Measurements from ENCODE around the gene PLEKHG4B. TPM values are rescaled to one million over a fixed set of nuclear protein-coding genes. Genes with fewer than 3 reads are reported as not detected.
"Not testable (repeated sequence)": the region's sequence is repeated elsewhere in the genome, so short reads cannot be mapped to it uniquely, and the experiment has no call there.

PLEKHG4B gene
- total RNA-seq, 1 donor = under 0.01 TPM

DNA sequence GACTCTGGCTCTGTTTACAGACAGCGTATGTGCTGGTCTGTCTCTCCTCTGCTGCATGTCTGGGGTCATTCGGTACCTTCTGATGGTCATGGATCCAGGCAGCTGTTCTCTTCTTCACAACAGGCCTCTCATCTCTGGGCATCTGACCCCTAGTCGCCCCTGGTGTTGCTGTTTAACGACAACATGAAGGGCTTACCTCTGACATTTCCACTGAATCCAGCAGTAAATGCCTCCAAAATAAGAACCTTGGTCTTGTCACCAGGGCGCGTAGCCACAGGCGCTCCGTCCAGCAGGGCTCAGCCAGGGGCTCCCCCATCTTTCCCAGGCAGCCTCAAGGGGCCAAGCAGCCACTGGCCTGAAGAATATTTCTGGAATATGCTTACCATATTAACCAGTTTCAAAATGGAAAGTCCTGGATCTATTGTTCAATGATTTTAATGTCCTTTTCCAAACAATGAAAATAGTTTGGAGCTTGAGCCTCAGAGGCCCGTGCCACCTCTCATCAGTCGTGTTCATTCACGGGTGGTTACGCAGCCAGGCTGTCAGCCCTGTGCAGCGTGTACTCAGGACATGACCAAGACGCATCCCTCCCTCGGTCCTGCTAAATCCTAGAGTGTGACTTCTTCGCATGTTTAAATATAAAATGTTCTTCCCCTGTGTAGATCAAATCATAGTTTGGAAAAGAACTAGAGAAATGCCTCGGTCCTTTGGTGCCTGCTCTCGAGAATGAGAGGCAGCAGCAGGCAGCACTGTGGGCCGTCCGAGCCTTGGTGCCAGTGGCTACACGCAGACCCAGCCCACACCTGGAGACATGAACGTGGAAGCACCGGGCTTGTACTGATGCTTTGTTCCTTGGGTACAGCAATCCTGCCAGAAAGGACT is 69.2 kb downstream of the PLEKHG4B start:
- no peak overlapping the region for H3K4me3 ChIP-seq (ENCODE audit: low read length)
- H3K4me1 ChIP-seq (ENCODE audit: insufficient read depth, low read length) = no peaks in the 10 kb centered on the region
- H3K27me3 ChIP-seq (ENCODE audit: insufficient read depth, low read length) = no peaks in the 10 kb centered on the region
- H3K9me3 ChIP-seq (ENCODE audit: low read depth, low read length) = no peaks in the 10 kb centered on the region

DNA sequence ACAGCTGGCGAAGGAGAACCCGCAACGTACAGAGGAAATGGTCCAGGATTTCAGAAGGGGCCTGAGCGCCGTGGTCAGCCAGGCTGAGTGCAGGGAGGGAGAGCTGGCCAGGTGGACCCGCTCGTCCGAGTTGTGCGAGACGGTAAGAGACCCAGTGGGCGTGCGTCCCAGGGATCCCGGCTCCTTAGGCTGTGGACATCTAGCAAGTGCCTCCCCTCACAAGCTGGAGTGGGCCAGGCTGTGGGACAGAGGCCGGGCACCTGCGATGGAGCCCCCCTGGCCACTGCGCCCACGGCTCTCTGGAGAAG is 69.8 kb downstream of the PLEKHG4B start:
- Histone ChIP-seq H3K9me3 (ENCODE audit: low read depth, low read length) (no peaks in the 10 kb centered on the region), H3K4me1 (ENCODE audit: insufficient read depth, low read length) (no peaks in the 10 kb centered on the region), H3K27me3 (ENCODE audit: insufficient read depth, low read length) (no peaks in the 10 kb centered on the region), H3K4me3 (ENCODE audit: low read length) (no peak overlapping the region)

DNA sequence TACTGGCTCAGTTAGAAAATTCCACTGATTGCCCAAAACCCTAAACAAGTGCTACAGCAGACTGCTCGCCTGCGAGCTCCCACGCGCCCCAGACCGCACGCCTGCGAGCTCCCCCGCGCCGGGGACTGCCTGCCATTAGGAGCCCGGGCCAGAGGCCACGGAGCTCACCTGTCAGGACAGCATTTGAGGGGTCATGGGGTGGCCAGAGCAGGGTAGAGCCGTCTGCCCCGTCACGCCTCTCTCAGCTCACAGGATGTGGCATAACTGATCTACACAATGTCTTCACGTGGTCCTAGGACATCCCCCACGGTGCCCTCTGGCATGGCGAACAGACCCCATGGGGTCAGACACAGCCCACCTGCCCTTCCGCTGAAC is 70.2 kb downstream of the PLEKHG4B start:
- Histone ChIP-seq H3K9me3 (ENCODE audit: low read depth, low read length) (no peaks in the 10 kb centered on the region), H3K4me1 (ENCODE audit: insufficient read depth, low read length) (no peaks in the 10 kb centered on the region), H3K27me3 (ENCODE audit: insufficient read depth, low read length) (no peaks in the 10 kb centered on the region), H3K4me3 (ENCODE audit: low read length) (no peak overlapping the region)

DNA sequence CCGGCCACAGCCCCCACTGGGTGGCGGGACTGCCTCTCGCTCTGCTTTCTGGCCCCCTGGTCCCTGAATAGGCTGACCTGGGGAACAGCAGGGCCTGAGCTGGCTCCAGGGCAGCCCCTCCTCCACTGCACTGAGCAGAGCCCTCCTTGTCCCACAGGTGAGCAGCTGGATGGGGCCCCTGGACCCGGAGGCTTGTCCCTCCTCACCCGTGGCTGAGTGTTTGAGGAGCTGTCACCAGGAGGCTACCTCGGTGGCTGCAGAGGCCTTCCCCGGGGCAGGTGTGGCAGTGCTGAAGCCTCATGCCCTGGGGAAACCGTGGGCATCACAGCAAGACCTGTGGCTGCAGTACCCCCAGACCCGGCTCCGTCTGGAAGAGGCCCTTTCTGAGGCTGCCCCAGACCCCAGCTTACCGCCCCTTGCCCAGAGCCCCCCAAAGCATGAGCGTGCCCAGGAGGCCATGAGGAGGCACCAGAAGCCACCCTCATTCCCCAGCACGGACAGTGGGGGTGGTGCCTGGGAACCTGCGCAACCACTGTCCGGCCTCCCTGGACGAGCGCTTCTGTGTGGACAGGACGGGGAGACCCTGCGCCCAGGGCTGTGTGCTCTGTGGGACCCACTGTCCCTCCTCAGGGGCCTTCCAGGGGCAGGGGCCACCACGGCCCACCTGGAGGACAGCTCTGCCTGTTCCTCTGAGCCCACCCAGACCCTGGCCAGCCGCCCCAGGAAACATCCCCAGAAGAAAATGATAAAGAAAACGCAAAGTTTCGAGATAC is 70.8 kb downstream of the PLEKHG4B start:
- H3K4me1 ChIP-seq (ENCODE audit: insufficient read depth, low read length) = no peaks in the 10 kb centered on the region
- no peaks in the 10 kb centered on the region for H3K27me3 ChIP-seq (ENCODE audit: insufficient read depth, low read length)
- no peaks in the 10 kb centered on the region for H3K9me3 ChIP-seq (ENCODE audit: low read depth, low read length)
- H3K4me3 ChIP-seq (ENCODE audit: low read length) = no peak overlapping the region

DNA sequence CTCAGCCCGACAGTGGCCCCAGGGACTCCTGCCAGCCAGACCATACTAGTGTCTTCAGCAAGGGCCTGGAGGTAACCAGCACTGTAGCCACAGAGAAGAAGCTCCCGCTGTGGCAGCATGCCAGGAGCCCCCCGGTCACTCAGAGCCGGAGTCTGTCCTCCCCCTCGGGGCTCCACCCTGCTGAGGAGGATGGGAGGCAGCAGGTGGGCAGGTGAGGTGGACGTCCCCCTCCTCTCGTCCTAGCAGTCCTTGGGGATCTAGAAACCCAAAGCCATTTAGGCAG is 71.3 kb downstream of the PLEKHG4B start:
- H3K4me3 ChIP-seq (ENCODE audit: low read length) = no peak overlapping the region
- no peaks in the 10 kb centered on the region for H3K9me3 ChIP-seq (ENCODE audit: low read depth, low read length)
- H3K27me3 ChIP-seq (ENCODE audit: insufficient read depth, low read length) = no peaks in the 10 kb centered on the region
- H3K4me1 ChIP-seq (ENCODE audit: insufficient read depth, low read length) = no peaks in the 10 kb centered on the region

DNA sequence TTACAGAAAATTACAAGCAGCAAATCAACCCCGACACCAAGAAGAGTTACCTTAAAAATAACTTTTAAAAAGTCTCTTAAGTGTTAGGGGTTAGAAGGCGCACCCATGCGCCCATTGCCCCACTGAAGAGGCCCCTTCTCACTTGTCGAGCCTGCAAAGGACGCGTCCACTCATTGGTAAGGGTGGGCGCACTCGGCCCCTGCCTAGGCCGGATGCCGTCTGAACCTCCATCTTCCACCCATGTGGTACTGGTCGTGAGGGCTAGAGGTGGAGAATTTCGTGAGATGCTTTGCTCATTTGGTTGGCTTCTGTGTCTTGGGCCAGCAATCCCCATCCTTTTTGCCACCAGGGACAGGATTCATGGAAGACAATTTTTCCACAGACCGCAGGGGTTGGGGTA is 71.9 kb downstream of the PLEKHG4B start:
- no peak overlapping the region for H3K4me3 ChIP-seq (ENCODE audit: low read length)
- H3K4me1 ChIP-seq (ENCODE audit: insufficient read depth, low read length) = no peaks in the 10 kb centered on the region
- H3K27me3 ChIP-seq (ENCODE audit: insufficient read depth, low read length) = no peaks in the 10 kb centered on the region
- no peaks in the 10 kb centered on the region for H3K9me3 ChIP-seq (ENCODE audit: low read depth, low read length)

DNA sequence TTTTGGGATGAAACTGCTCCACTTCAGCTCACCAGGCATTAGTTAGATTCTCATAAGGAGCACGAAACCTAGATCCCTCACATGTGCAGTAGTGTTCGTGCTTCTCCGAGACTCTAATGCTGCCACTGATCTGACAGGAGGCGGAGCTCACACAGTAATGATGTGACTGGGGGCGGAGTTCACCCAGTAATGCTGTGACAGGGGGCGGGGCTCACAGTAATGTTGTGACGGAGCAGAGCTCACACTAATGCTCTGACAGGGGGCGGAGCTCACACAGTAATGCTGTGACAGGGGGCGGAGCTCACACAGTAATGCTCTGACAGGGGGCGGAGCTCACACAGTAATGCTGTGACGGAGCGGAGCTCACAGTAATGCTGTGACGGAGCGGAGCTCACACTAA is 72.3 kb downstream of the PLEKHG4B start:
- Histone ChIP-seq H3K4me3 (ENCODE audit: low read length) (no peak overlapping the region), H3K9me3 (ENCODE audit: low read depth, low read length) (no peaks in the 10 kb centered on the region), H3K27me3 (ENCODE audit: insufficient read depth, low read length) (no peaks in the 10 kb centered on the region), H3K4me1 (ENCODE audit: insufficient read depth, low read length) (no peaks in the 10 kb centered on the region)

DNA sequence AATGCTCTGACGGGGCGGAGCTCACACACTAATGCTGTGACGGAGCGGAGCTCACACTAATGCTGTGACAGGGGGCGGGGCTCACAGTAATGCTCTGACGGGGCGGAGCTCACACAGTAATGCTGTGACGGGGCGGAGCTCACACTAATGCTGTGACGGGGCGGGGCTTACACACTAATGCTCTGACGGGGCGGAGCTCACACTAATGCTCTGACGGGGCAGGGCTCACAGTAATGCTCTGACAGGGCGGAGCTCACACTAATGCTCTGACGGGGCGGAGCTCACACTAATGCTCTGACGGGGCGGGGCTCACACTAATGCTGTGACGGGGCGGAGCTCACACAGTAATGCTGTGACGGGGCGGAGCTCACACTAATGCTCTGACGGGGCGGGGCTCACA is 72.8 kb downstream of the PLEKHG4B start:
- H3K9me3 ChIP-seq (ENCODE audit: low read depth, low read length); H3K4me1 ChIP-seq (ENCODE audit: insufficient read depth, low read length); H3K4me3 ChIP-seq (ENCODE audit: low read length); H3K27me3 ChIP-seq (ENCODE audit: insufficient read depth, low read length): not testable (repeated sequence)

DNA sequence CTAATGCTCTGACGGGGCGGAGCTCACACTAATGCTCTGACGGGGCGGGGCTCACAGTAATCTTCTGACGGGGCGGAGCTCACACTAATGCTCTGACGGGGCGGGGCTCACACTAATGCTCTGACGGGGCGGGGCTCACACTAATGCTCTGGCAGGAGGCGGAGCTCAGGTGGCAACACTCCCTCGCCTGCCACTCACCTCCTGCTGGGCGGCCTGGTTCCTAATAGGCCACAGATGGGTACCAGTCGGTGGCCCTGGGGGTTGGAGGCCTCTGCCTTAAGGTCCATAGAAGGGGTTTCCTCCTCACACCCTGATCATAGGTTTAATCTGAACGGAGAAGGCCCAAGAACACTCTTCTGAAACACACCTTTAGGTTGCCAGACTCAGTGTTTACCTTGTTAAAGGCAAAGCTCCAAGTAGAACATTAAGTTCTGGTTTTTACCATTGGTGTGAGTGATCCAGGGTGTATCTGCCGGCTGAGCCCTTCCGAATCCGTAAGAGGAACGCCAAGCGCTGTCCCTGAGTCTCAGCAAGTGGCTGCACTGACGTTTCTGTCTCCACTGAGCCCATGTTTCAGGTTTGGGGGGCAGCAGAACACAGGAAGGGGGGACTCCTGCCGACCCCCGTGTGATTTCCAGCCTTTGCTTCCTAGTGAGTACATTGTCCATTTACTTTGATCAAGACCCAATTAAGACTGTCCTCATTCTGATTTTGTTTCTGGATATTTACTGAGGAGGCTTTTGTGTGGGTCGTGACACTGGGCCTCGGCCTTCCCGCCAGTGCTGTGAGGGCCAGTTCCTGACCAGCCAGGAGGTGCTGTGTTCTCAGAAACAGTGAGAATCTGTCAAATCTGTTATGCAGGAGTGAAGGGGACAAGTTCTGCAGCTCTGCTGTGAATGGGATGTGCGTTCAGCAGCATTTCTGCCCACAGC is 74.7 kb downstream of the PLEKHG4B start:
- H3K4me3 ChIP-seq (ENCODE audit: low read length) = no peak overlapping the region
- H3K4me1 ChIP-seq (ENCODE audit: insufficient read depth, low read length) = no peaks in the 10 kb centered on the region
- H3K9me3 ChIP-seq (ENCODE audit: low read depth, low read length) = no peaks in the 10 kb centered on the region
- no peaks in the 10 kb centered on the region for H3K27me3 ChIP-seq (ENCODE audit: insufficient read depth, low read length)

DNA sequence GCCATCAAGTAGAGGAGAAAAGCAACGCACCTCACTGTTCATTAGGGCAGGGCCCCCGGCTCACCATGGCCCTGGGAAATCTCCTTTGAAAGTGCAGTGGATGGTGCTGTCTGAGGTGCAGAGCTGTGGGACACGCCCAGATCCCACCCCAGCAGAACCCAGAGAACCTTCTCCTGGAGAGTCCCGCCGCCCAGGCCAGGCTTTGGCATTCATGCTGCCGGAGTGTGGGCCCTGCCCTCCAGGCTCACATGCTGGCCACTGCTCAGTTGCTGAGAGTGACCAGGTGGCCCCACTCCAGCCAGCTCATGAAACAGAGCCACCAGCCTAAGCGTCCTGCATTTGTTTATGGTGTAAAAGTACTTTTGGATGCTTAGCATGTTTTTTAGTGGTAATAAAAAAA is 75.5 kb downstream of the PLEKHG4B start:
- H3K9me3 ChIP-seq (ENCODE audit: low read depth, low read length) = no peaks in the 10 kb centered on the region
- H3K4me1 ChIP-seq (ENCODE audit: insufficient read depth, low read length) = no peaks in the 10 kb centered on the region
- H3K4me3 ChIP-seq (ENCODE audit: low read length) = no peak overlapping the region

DNA sequence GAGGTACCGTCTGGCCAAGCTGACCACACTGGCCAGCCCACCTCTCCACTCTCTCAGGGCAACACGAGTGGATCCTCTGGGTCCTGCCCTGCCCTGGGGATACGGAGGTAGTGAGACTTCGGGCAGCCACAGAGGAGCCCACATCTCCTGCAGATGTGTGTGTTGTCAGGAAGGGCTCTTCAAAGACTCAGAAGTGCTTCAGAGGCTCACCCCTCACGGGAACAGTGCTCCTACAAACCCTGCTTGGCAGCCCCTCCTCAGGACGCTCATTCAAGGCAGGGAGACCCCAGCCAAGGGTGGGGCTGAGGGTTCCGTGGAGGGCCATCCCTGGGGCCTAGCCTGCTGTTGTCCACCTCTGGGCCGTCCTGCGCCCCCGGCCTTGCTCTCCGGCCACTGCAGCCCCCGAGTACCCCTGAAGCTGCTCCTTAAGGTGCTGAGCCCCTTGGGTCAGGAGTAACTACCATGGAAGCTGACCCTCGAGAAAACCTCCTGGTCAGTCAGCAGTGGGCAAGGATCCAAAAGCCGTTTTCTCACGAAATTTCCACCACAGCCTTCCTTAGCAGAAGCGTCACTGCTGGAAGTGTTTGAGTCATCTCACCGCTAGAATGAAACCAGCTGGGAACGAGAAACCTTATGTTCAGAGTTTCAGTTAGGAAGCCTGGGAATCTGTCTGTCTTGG is 76.2 kb downstream of the PLEKHG4B start:
- Histone ChIP-seq H3K9me3 (ENCODE audit: low read depth, low read length) (no peaks in the 10 kb centered on the region), H3K4me3 (ENCODE audit: low read length) (no peak overlapping the region), H3K27me3 (ENCODE audit: insufficient read depth, low read length) (no peaks in the 10 kb centered on the region), H3K4me1 (ENCODE audit: insufficient read depth, low read length) (no peaks in the 10 kb centered on the region)

More for the DNA sequence above, 75.5 kb downstream of the PLEKHG4B start:
- no peaks in the 10 kb centered on the region for H3K27me3 ChIP-seq (ENCODE audit: insufficient read depth, low read length)

DNA sequence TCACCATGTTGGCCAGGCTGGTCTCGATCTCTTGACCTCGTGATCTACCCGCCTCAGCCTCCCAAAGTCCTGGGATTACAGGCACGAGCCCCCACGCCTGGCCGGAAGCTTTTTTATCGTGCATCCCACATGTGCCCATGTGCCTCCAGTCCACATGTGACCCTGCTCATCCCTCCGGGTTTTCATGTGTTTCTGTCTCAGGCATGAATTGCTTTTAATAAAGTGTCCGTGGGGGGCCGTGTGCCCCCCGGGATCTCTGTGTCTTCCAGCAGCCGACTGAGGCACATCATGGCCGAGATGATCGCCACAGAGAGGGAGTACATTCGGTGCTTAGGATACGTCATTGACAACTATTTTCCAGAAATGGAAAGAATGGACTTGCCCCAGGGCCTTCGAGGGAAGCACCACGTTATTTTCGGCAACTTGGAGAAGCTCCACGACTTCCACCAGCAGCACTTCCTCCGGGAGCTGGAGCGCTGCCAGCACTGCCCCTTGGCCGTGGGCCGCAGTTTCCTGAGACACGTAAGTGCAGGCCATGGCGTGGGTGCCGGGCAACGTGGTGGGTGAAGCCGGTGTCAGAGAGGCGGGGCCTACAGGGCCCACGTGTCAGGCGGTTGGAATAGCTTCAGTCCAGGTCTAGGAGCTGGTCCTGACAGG is 77.2 kb downstream of the PLEKHG4B start:
- H3K27me3 ChIP-seq (ENCODE audit: insufficient read depth, low read length) = no peaks in the 10 kb centered on the region
- H3K9me3 ChIP-seq (ENCODE audit: low read depth, low read length) = no peaks in the 10 kb centered on the region
- no peaks in the 10 kb centered on the region for H3K4me1 ChIP-seq (ENCODE audit: insufficient read depth, low read length)
- H3K4me3 ChIP-seq (ENCODE audit: low read length) = no peak overlapping the region

DNA sequence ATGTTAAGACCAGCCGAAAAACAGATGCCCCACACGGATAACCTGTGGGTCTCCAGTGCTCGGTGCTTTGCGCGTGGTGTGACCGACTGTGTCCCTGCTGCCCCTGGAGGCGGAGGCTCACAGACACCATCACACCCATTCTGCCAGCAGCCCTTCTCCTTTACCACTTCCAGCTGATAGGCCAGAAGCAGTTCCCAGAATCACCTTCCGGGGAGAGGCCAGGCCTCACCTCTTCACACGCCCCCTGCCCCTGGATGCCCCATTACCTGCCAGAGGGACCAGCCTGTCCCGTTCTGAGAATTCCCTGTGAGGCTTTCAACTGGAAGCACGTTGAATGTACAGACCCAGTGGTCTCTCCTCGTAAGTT is 77.7 kb downstream of the PLEKHG4B start:
- no peaks in the 10 kb centered on the region for H3K4me1 ChIP-seq (ENCODE audit: insufficient read depth, low read length)
- H3K4me3 ChIP-seq (ENCODE audit: low read length) = no peak overlapping the region
- no peaks in the 10 kb centered on the region for H3K9me3 ChIP-seq (ENCODE audit: low read depth, low read length)
- H3K27me3 ChIP-seq (ENCODE audit: insufficient read depth, low read length) = no peaks in the 10 kb centered on the region

DNA sequence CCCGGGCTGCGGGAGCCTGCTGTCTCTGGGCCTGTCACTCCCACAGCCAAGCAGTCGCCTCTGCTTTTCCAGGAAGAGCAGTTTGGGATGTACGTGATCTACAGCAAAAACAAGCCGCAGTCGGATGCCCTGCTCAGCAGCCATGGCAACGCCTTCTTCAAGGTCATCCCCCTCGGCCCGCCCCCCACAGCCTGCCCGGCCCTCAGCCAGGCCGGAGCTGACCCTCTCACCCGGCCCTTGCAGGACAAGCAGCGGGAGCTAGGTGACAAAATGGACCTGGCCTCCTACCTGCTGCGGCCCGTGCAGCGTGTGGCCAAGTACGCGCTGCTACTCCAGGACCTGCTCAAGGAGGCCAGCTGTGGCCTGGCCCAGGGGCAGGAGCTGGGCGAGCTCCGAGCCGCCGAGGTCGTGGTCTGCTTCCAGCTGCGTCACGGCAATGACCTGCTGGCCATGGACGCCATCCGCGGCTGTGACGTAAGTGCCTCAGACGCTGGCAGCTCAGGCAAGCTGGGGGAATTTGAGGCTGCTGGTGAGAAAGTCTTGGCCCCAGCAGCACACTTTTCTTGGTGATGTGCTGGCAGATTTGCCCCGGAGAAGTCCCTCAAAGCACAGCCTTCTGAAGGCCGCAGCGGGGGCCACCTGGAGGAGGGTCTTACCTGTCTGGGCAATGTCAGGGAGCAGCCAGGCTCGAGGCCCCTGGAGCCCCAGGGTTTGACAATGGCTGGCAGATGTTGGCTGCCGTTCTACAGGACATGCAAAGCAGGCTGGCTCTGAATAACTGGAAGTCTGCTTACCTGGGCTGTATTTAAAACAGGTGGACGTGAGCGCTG is 79.2 kb downstream of the PLEKHG4B start:
- Histone ChIP-seq H3K9me3 (ENCODE audit: low read depth, low read length) (no peaks in the 10 kb centered on the region), H3K27me3 (ENCODE audit: insufficient read depth, low read length) (no peaks in the 10 kb centered on the region), H3K4me3 (ENCODE audit: low read length) (no peak overlapping the region), H3K4me1 (ENCODE audit: insufficient read depth, low read length) (no peaks in the 10 kb centered on the region)
